Glutamatergic neuron (in vitro differentiated cells): Measurements from ENCODE around the gene TMEM127. TPM values are rescaled to one million over a fixed set of nuclear protein-coding genes. Genes with fewer than 3 reads are reported as not detected.

Source experiments
- DNase-seq: peaks from one replicate; pipeline ENCODE4 v3.0.0; 2022
- H3K27ac Mint-ChIP-seq: one replicate; pipeline ENCODE4 v1.8.0; 2020; ENCODE audit warnings: mild to moderate bottlenecking, mixed read lengths, inconsistent platforms; ENCODE audit not compliant: unreplicated experiment
- H3K27me3 Mint-ChIP-seq: one replicate; pipeline ENCODE4 v1.8.0; 2020; ENCODE audit warnings: mild to moderate bottlenecking, moderate library complexity, mixed read lengths, inconsistent platforms; ENCODE audit not compliant: unreplicated experiment
- H3K36me3 Mint-ChIP-seq: one replicate; pipeline ENCODE4 v1.8.0; 2020; ENCODE audit warnings: mild to moderate bottlenecking, mixed read lengths, inconsistent platforms; ENCODE audit not compliant: unreplicated experiment
- H3K4me1 Mint-ChIP-seq: one replicate; pipeline ENCODE4 v1.8.0; 2020; ENCODE audit warnings: mild to moderate bottlenecking, low read depth, mixed read lengths, inconsistent platforms; ENCODE audit not compliant: unreplicated experiment
- H3K4me3 Mint-ChIP-seq: one replicate; pipeline ENCODE4 v1.8.0; 2020; ENCODE audit warnings: mild to moderate bottlenecking, mixed read lengths, inconsistent platforms; ENCODE audit not compliant: unreplicated experiment
- H3K9me3 Mint-ChIP-seq: one replicate; pipeline ENCODE4 v1.8.0; 2020; ENCODE audit warnings: mild to moderate bottlenecking, moderate library complexity, mixed read lengths, inconsistent platforms; ENCODE audit not compliant: unreplicated experiment
- total RNA-seq: library from RNA; stranded (reverse); fragmentation: NEBNext Ultra II Directional; extraction: Animal tissue kit (Norgen Biotek cat#: 25700); gene quantifications from one replicate; pipeline ENCODE4 v1.2.1, GENCODE V29; 2021; ENCODE audit not compliant: unreplicated experiment
- TF ChIP-seq, protein P1 (sequence below): fragments of 200-600 bp; sonication (generic); IDR thresholded peaks from one replicate; pipeline ENCODE4 v1.5.0; 2021; ENCODE audit not compliant: partially characterized antibody, unreplicated experiment

The TMEM127 gene
- total RNA-seq, 1 donor from 2014 or later: 32.5 TPM

DNA sequence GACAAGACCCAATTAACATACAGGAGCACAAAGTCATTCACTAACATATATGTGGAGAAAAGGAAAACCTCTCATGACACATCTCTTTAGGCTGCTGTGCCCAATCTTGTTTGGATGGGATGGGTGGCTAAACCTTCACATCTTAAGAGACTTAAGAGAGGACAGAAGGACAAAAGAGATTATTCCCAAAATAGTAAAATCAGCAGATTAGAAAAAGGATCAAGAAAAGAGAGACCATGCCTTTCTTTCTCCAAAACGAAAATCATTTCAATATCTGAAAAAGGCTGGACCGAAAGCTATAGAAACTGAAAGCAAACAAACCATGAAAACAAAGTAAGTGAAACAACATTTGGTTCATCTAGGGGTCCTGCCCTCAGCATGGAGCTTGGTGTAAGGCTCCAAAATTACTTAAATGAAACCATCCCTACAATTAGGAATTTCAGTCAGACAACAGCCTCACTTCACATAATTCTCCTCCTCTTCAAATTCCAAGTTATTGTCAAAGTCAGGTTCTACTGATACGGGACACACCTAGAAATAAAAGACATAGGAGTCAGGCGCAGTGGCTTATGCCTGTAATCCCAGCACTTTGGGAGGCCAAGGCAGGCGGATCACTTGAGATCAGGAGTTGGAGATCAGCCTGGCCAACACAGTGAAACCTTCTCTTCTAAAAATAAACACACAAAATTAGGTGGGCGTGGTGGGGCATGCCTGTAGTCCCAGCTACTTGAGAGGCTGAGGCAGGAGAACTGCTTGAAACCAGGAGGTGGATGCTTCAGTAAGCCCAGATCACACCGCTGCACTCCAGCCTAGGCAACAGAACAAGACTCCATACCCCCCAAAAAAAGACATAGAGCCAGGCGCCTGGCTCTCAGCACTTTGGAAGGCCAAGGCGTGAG, 62.4 kb downstream of the TMEM127 start:
- TF ChIP-seq, protein P1, sequence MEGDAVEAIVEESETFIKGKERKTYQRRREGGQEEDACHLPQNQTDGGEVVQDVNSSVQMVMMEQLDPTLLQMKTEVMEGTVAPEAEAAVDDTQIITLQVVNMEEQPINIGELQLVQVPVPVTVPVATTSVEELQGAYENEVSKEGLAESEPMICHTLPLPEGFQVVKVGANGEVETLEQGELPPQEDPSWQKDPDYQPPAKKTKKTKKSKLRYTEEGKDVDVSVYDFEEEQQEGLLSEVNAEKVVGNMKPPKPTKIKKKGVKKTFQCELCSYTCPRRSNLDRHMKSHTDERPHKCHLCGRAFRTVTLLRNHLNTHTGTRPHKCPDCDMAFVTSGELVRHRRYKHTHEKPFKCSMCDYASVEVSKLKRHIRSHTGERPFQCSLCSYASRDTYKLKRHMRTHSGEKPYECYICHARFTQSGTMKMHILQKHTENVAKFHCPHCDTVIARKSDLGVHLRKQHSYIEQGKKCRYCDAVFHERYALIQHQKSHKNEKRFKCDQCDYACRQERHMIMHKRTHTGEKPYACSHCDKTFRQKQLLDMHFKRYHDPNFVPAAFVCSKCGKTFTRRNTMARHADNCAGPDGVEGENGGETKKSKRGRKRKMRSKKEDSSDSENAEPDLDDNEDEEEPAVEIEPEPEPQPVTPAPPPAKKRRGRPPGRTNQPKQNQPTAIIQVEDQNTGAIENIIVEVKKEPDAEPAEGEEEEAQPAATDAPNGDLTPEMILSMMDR: no peak
- Mint-ChIP-seq H3K27ac (no peak overlapping the region), H3K36me3 (no peaks in the 10 kb centered on the region), H3K9me3 (peaks cover 5% of the 10 kb centered on the region), H3K4me3 (no peak overlapping the region), H3K27me3 (peaks cover 5% of the 10 kb centered on the region), H3K4me1 (peaks cover 18% of the 10 kb centered on the region)
- DNase-seq: no peak

DNA sequence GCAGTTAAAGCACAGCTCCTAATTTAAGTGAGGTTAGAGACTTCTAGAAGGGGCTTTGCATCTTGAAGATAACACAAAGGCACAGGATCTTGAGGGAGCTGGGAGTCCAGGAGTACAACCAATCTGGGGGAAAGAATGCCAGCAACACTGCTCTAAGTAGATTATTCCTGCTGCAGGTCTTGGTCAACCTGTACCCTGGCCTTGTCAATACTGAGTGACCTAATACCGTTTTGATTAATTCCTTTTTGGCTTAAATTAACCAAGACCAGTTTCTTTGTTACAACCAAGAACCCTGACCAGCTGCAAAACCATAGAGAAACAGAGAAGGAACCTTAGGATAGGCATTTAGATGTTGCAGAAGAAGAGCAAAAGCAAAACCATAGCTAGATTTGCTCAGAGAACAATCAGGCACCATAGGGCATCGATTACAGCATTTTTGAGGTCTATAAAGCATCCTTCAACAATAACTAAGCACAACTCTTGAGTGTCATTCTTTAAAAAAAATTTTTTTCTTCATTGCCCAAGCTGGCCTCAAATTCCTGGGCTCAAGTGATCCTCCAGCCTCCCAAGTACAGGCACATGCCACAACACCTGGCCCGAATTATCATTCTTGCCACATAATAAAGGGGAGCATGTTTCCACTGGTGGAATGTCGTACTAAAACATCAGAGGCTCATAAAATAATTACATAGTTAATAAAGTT, 63.5 kb downstream of the TMEM127 start:
- no peaks in the 10 kb centered on the region for H3K27me3 Mint-ChIP-seq
- no peak overlapping the region for H3K27ac Mint-ChIP-seq
- TF ChIP-seq, protein P1: no peak
- H3K4me3 Mint-ChIP-seq: no peak overlapping the region
- H3K9me3 Mint-ChIP-seq: no peaks in the 10 kb centered on the region
- no peak for DNase-seq
- H3K36me3 Mint-ChIP-seq: no peaks in the 10 kb centered on the region
- peaks cover 18% of the 10 kb centered on the region for H3K4me1 Mint-ChIP-seq

DNA sequence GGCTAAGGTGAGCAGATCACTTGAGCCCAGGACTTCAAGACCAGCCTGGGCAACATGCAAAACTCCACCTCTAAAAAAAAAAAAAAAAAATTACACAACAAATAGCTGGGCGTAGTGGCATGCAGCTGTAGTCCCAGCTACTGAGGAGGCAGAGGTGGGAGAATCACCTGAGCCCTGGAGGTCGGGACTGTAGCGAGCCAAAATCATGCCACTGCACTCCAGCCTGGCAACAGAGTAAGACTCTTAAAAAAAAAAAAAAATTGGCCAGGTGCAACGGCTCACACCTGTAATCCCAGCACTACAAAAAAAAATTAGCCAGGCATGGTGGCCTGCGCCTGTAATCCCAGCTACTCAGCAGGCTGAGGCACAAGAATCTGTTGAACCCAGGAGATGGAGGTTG, 64.5 kb downstream of the TMEM127 start:
- no peak overlapping the region for H3K4me3 Mint-ChIP-seq
- H3K27me3 Mint-ChIP-seq: no peaks in the 10 kb centered on the region
- TF ChIP-seq, protein P1: no peak

DNA sequence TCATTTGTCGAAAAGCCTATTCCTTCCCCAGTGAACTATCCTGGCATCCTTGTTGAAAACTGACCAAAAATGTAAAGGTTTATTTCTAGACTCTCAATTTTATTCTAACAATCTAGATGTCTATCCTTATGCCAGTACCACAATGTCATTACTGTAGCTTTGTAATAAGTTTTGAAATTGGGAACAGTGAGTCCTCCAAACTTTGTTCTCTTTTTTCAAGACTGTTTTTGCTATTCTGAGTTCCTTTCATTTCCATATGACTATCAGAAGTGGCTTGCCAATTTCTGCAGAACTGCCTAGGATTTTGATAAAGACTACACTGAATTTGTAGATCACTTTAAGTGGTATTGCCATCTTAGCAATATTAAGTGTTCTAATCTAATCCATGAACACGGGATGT, 66.9 kb downstream of the TMEM127 start:
- Mint-ChIP-seq H3K4me1 (no peaks in the 10 kb centered on the region), H3K36me3 (no peaks in the 10 kb centered on the region), H3K4me3 (no peak overlapping the region), H3K27ac (no peak overlapping the region), H3K9me3 (no peaks in the 10 kb centered on the region), H3K27me3 (no peaks in the 10 kb centered on the region)
- no peak for DNase-seq
- TF ChIP-seq, protein P1: no peak

More for the DNA sequence above, 64.5 kb downstream of the TMEM127 start:
- H3K27ac Mint-ChIP-seq: no peak overlapping the region
- no peaks in the 10 kb centered on the region for H3K36me3 Mint-ChIP-seq
- no peaks in the 10 kb centered on the region for H3K9me3 Mint-ChIP-seq
- no peak for DNase-seq
- H3K4me1 Mint-ChIP-seq: peaks cover 14% of the 10 kb centered on the region

Other genes starting within 250 kb of the TMEM127 start
- gene GPAT2, start 231.1 kb downstream of the TMEM127 start, total RNA-seq: 0.47 TPM
- 0.91 TPM for gene ADRA2B, start 149.4 kb downstream of the TMEM127 start, total RNA-seq
- not detected for gene ASTL, start 127.5 kb downstream of the TMEM127 start, total RNA-seq
- gene DUSP2, start 120.6 kb downstream of the TMEM127 start, total RNA-seq: 0.34 TPM
- gene STARD7, start 57.2 kb downstream of the TMEM127 start, total RNA-seq: 100 TPM
- 68.1 TPM for gene CIAO1, start 228 bp upstream of the TMEM127 start, total RNA-seq
- gene SNRNP200, start 39.5 kb upstream of the TMEM127 start, total RNA-seq: 136 TPM
- gene ITPRIPL1, start 59.3 kb upstream of the TMEM127 start, total RNA-seq: 0.56 TPM
- 6.6 TPM for gene NCAPH, start 69.8 kb upstream of the TMEM127 start, total RNA-seq
- not detected for gene NEURL3, start 239.4 kb upstream of the TMEM127 start, total RNA-seq